GM12891 (cell line): ENCODE measurements around the gene PPP2R3A.
A peak's percentile ranks its signal among the peaks of the same experiment; 100 is the strongest.

Experiments
- DNase-seq: peaks from one replicate; pipeline ENCODE4 v3.0.0; 2011; ENCODE audit warnings: low spot score; ENCODE audit not compliant: insufficient read length
- FAIRE-seq: peaks from 2 replicates; lab custom pipeline; 2011; peaks lifted over from hg19 to GRCh38; lab: Jason Lieb, UNC
- PAX5 ChIP-seq: IDR thresholded peaks from 2 replicates; pipeline ENCODE4 v1.6.1; 2011; ENCODE audit warnings: low read length, moderate library complexity, mild to moderate bottlenecking; ENCODE audit not compliant: insufficient read depth, severe bottlenecking
- POLR2A ChIP-seq: IDR thresholded peaks from 2 replicates; pipeline ENCODE4 v1.6.1; 2011; ENCODE audit warnings: low read depth, low read length, control low read depth
- POLR2AphosphoS5 ChIP-seq: IDR thresholded peaks from 2 replicates; pipeline ENCODE4 v1.6.1; 2011; ENCODE audit warnings: low read depth, low read length, control low read depth
- POU2F2 ChIP-seq: IDR thresholded peaks from 2 replicates; pipeline ENCODE4 v1.6.1; 2011; ENCODE audit warnings: low read depth, mild to moderate bottlenecking, control low read depth, low read length, moderate library complexity
- SPI1 ChIP-seq: IDR thresholded peaks from 2 replicates; pipeline ENCODE4 v1.6.1; 2011; ENCODE audit warnings: low read depth, low read length, control low read depth
- TAF1 ChIP-seq: IDR thresholded peaks from 2 replicates; pipeline ENCODE4 v1.6.1; 2011; ENCODE audit warnings: low read depth, low read length, control low read depth

PPP2R3A gene

DNA sequence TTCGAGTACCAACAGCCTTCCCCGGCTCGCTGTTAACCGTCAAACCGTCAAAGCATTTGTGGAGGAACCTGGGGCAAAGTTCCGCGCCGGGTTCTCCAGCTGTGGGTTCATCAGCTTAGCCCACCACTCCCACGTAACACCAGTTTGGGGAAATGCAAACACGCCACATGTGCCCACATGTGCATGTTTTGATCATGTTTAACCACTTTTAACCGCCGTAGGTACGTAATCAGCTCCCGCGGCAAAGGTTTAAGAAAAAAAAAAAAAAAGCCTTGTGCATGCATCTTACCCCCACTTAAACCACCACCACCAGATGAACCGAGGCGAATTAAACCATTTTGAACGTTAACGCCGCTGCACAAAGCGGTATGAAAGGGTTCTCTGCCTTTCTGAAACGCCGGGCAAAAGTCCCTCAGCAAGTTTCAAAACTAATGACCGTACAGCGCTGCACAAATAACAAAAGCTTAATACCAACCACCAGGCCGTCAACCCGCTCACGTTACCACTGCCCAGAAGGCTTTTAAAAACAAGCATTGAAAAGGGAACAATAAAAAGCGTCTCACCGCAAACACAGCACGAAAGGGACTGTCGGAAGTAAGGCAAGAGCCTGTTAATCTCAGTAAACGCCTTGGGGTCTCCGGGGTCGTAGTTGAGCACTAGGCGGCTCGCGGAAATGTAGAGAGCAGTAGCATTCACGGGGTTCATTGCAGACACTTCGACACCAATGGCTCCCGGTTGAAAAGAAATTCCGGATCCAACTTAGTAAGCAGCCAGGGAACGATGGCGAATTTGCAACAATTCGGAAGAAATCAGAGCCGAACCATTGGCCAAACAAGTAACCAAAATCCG lies 229.1 kb downstream of the PPP2R3A start:
- no peak for TF ChIP-seq POLR2AphosphoS5
- no peak for TF ChIP-seq POU2F2
- no peak for TF ChIP-seq POLR2A
- TF ChIP-seq SPI1, result peak; percentile 44; the same call in 1 of the 2 replicates
- no peak for TF ChIP-seq TAF1
- no peak for TF ChIP-seq PAX5
- DNase-seq, result no peak
- peak; percentile 38 for FAIRE-seq

DNA sequence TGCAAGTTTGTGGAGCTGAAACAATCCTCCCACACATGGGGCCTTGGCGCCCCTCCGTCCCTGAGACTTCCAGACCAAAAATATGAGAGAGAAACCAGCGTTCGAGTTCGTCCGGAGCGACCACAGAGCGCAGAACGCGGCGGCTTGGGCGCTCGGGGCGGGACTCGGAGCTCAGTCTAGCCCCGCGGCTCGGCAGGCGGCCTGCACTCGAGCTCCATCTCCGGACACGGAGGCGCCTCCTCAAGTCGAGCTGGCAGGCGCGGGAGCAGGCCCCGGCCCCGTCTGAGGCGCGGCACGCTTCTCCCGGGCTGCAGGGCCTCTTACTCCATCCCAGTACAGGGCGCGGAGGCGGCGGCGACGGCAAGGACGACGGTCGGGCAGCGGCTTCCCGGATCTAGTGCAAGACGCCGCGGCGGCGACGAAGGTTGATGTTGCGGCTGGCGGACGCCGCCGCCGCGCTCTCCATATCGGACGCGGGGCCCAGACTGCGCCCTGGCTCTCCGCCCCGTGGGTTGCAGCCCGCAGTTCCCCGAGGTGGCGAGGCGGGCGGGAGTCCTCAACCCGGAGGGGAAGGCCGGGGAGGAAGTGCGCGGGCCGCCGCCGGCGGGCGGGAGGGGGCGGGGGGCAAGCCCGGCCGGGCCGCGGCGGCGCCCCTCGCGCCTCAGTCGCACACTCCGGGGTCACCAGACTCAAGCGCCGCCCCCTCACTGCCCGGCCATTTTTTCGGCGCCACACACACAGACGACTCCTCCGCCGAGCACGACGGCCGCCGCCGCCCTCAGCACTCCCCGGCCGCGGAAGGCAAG lies 229.9 kb downstream of the PPP2R3A start:
- DNase-seq (peak; percentile 61), FAIRE-seq (peak; percentile 78)
- TF ChIP-seq TAF1 (peak; percentile 35; the same call in 1 of the 2 replicates), POU2F2 (no peak), PAX5 (no peak), POLR2AphosphoS5 (no peak), POLR2A (no peak; the same call in none of the 2 replicates), SPI1 (peak; percentile 77)

DNA sequence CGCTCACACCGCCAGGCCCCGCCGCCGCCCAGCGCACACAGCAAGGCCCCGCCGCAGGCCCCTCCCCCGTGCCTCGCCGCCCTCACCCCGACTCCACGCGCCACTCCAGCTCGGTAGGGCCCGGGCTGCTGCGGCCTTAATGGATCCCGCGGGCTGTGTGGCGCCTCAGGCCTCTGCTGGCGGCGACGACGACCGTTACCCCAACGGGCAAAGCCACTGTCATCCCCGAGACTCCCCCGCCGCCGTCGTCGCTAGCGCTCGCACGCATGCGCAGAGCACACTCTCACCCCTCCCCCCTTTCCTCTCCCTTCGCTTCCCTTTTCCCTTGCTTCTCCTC lies 230.5 kb downstream of the PPP2R3A start, which contains the start of gene MSL2:
Gene MSL2 (minus strand): TSS at position 272 of the 337 bp plus-strand sequence. CDS start 1,222 bp downstream, outside the sequence.
- FAIRE-seq, result no peak
- no peak for DNase-seq
- TF ChIP-seq POU2F2 (no peak), POLR2A (peak; percentile 85), PAX5 (no peak), SPI1 (peak; percentile 73), TAF1 (0 out of 2 replicates have a peak, but pooled peaks have one; percentile 0), POLR2AphosphoS5 (peak; percentile 70)

DNA sequence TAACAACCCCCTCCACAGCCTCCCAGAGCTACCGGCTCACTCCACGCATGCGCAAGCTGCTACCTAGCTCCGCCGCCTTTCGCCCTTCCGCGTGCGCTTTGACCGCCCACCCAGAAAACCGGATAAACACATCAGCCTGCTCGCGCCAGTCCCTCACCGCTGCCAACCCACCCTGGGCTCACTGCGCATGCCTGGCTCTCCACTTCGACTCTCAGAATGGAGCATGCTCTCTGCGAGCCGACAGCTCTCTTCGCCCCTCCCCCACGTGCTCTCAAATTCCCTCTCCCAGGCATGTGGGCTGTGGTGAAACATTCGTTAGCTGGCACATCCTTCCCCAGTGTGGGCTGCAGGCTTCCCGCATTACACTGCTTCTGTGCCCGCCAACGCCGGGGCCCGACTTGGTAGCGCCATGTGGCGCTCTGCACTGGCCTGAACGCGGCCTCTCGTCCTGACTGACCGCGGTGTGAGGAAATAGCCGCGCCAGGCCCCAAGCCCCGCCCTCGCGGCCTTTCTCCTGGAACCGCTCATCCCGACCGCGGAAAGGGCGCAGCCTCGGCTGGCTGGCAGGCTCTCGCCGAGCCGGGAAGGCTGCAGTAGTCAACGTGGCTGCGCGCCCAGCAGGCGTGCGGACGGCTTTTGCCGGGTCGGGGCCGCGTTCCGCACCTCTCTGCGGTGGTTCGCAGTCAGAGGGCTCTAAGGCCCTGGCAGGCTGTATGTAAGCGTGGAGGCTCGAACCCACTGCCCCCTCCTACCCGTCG lies 231.1 kb downstream of the PPP2R3A start:
- FAIRE-seq (peak; percentile 98), DNase-seq (peak; percentile 90)
- TF ChIP-seq POU2F2, result peak; percentile 42; the same call in 1 of the 2 replicates
- TF ChIP-seq POLR2A, result peak; percentile 66
- TF ChIP-seq POLR2AphosphoS5, result peak; percentile 36; the same call in 1 of the 2 replicates
- peak; percentile 56 for TF ChIP-seq TAF1
- no peak for TF ChIP-seq SPI1

DNA sequence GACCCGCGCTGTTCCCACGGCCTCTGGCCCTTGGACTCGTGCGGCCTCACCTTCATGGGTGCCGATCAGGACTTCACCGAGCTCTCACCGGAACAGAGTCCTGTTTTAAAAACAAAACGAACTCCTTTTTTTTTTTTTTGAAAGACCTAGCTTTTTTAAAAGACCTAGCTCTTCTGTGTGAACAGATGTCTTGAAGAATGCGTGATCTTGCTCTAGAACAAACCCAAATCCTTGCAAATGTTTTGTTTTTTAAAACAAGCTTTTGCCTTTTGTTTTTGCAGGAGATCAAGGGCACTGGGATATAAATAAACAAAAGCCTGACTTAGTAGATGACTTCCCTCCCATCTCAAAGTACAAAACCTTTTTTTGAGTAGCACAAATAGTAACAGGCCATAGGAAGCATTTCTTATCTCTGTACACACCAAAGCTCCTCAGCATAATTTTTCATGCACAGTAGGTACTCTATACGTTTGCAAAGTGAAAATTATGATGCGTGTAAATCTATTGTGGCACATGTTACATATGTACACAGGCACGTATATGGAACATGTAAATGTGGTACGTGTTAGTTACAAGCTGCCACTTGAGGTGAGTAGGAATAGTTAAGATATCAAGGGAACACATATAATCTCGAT lies 231.7 kb downstream of the PPP2R3A start:
- DNase-seq (no peak), FAIRE-seq (peak; percentile 31)
- TF ChIP-seq PAX5 (no peak), SPI1 (no peak), TAF1 (no peak), POLR2AphosphoS5 (no peak), POLR2A (no peak), POU2F2 (no peak)
